Measurements from ENCODE around the gene SUPT5H. TPM values are rescaled to one million over a fixed set of nuclear protein-coding genes. Genes with fewer than 3 reads are reported as not detected.

The SUPT5H gene
- total RNA-seq, 1 experiment from 2014 or later, result 171 TPM

DNA sequence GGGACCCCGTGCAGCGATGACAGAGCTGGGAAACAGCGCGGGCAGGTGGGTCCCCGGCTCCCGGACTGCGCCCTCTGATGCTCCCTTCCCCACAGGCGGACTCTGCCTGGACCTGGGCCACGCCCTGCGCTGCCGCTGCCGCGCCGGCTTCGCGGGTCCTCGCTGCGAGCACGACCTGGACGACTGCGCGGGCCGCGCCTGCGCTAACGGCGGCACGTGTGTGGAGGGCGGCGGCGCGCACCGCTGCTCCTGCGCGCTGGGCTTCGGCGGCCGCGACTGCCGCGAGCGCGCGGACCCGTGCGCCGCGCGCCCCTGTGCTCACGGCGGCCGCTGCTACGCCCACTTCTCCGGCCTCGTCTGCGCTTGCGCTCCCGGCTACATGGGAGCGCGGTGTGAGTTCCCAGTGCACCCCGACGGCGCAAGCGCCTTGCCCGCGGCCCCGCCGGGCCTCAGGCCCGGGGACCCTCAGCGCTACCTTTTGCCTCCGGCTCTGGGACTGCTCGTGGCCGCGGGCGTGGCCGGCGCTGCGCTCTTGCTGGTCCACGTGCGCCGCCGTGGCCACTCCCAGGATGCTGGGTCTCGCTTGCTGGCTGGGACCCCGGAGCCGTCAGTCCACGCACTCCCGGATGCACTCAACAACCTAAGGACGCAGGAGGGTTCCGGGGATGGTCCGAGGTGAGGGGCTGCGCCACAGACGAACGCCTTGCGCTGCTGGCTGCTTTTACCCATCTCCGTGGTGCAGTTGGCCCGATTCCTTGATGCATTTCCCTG lies 61.7 kb downstream of the SUPT5H start:
- no peak overlapping the region for H3K27ac Mint-ChIP-seq (ENCODE audit: unreplicated experiment)
- no peaks in the 10 kb centered on the region for H3K36me3 ChIP-seq (ENCODE audit: control insufficient read depth, insufficient read depth, low read length)
- H3K4me3 Mint-ChIP-seq (ENCODE audit: unreplicated experiment), result peak overlapping the region; percentile 70
- H3K27me3 Mint-ChIP-seq (ENCODE audit: insufficient read depth, unreplicated experiment), result peaks cover 15% of the 10 kb centered on the region
- intact Hi-C loops (cut with micrococcal nuclease; ENCODE audit: unreplicated experiment), result no loop called here
- H3K4me3 ChIP-seq (ENCODE audit: low read depth, low read length), result peak overlapping the region; percentile 54
- peak; percentile 72 to 81 for DNase-seq
- H3K4me1 Mint-ChIP-seq (ENCODE audit: low read depth, unreplicated experiment), result no peaks in the 10 kb centered on the region
- H3K9me3 Mint-ChIP-seq (ENCODE audit: unreplicated experiment), result no peaks in the 10 kb centered on the region
- H3K4me1 ChIP-seq, result peaks cover 11% of the 10 kb centered on the region
- BruUV-seq (replicated peaks), result no TSS peak
- ChIA-PET CTCF (interaction anchor here (1.1 to 1.8 kb wide), 2 partner anchors 9 to 10 kb away, joined by 5 to 11 read pairs; no protein-coding TSS in a partner anchor), POLR2A (no interaction called here)
- no peaks in the 10 kb centered on the region for H3K27me3 ChIP-seq (replicated peaks; ENCODE audit: control insufficient read depth, insufficient read depth, low read length)
- TF ChIP-seq, protein P1, sequence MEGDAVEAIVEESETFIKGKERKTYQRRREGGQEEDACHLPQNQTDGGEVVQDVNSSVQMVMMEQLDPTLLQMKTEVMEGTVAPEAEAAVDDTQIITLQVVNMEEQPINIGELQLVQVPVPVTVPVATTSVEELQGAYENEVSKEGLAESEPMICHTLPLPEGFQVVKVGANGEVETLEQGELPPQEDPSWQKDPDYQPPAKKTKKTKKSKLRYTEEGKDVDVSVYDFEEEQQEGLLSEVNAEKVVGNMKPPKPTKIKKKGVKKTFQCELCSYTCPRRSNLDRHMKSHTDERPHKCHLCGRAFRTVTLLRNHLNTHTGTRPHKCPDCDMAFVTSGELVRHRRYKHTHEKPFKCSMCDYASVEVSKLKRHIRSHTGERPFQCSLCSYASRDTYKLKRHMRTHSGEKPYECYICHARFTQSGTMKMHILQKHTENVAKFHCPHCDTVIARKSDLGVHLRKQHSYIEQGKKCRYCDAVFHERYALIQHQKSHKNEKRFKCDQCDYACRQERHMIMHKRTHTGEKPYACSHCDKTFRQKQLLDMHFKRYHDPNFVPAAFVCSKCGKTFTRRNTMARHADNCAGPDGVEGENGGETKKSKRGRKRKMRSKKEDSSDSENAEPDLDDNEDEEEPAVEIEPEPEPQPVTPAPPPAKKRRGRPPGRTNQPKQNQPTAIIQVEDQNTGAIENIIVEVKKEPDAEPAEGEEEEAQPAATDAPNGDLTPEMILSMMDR (IDR thresholded peaks at IDR 0.05; ENCODE audit: insufficient read depth in 1 of 2, low read depth in 1 of 2, low read length in 1 of 2, severe bottlenecking in 1 of 2, unreplicated experiment in 1 of 2), result no peak
- H3K9me3 ChIP-seq, result no peaks in the 10 kb centered on the region
- peaks cover 5% of the 10 kb centered on the region for H3K36me3 Mint-ChIP-seq (ENCODE audit: insufficient read depth, unreplicated experiment)

DNA sequence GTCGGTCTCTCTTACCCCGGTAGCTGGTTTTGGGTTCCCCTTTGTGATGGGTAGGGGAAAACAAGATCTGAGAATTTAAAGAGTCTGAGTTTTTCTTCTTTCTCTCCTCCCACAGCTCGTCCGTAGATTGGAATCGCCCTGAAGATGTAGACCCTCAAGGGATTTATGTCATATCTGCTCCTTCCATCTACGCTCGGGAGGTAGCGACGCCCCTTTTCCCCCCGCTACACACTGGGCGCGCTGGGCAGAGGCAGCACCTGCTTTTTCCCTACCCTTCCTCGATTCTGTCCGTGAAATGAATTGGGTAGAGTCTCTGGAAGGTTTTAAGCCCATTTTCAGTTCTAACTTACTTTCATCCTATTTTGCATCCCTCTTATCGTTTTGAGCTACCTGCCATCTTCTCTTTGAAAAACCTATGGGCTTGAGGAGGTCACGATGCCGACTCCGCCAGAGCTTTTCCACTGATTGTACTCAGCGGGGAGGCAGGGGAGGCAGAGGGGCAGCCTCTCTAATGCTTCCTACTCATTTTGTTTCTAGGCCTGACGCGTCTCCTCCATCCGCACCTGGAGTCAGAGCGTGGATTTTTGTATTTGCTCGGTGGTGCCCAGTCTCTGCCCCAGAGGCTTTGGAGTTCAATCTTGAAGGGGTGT lies 62.5 kb downstream of the SUPT5H start:
- Mint-ChIP-seq H3K4me1 (ENCODE audit: low read depth, unreplicated experiment) (no peaks in the 10 kb centered on the region), H3K27ac (ENCODE audit: unreplicated experiment) (no peak overlapping the region), H3K36me3 (ENCODE audit: insufficient read depth, unreplicated experiment) (peaks cover 5% of the 10 kb centered on the region), H3K9me3 (ENCODE audit: unreplicated experiment) (no peaks in the 10 kb centered on the region), H3K4me3 (ENCODE audit: unreplicated experiment) (peak overlapping the region; percentile 70), H3K27me3 (ENCODE audit: insufficient read depth, unreplicated experiment) (peaks cover 15% of the 10 kb centered on the region)
- CTCF ChIA-PET, result interaction anchor here (1.8 kb wide), 1 partner anchor 10 kb away, joined by 11 read pairs; no protein-coding TSS in a partner anchor
- intact Hi-C loops (cut with micrococcal nuclease; ENCODE audit: unreplicated experiment), result no loop called here
- Histone ChIP-seq H3K36me3 (ENCODE audit: control insufficient read depth, insufficient read depth, low read length) (no peaks in the 10 kb centered on the region), H3K9me3 (no peaks in the 10 kb centered on the region), H3K4me1 (0 out of 2 replicates have a peak, but pooled peaks cover 5% of the 10 kb centered on the region), H3K4me3 (ENCODE audit: low read depth, low read length) (peak overlapping the region; percentile 54), H3K27me3 (replicated peaks; ENCODE audit: control insufficient read depth, insufficient read depth, low read length) (no peaks in the 10 kb centered on the region)
- TF ChIP-seq, protein P1 (IDR thresholded peaks at IDR 0.05; ENCODE audit: insufficient read depth in 1 of 2, low read depth in 1 of 2, low read length in 1 of 2, severe bottlenecking in 1 of 2, unreplicated experiment in 1 of 2), result no peak
- POLR2A ChIA-PET, result no interaction called here
- DNase-seq, result no peak
- no TSS peak for BruUV-seq (replicated peaks)

DNA sequence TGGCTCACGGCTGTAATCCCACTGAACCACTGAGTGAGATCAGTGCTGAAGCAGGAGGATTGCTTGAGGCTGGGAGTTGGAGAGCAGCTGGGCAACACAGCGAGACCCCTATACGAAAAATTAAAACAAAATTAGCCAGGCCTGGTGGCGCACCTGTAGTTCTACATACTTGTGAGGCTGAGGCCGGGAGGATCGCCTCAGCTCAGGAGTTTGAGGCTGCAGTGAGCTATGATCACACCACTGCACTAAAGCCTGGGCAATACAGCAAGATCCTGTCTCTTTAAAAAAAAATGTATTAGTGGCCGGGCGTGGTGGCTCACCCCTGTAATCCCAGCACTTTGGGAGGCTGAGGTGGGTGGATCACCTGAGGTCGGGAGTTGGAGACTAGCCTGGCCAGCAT lies 63.2 kb downstream of the SUPT5H start:
- Mint-ChIP-seq H3K4me3 (ENCODE audit: unreplicated experiment) (no peak overlapping the region), H3K9me3 (ENCODE audit: unreplicated experiment) (no peaks in the 10 kb centered on the region), H3K27ac (ENCODE audit: unreplicated experiment) (no peak overlapping the region), H3K27me3 (ENCODE audit: insufficient read depth, unreplicated experiment) (peaks cover 14% of the 10 kb centered on the region), H3K36me3 (ENCODE audit: insufficient read depth, unreplicated experiment) (peaks cover 5% of the 10 kb centered on the region), H3K4me1 (ENCODE audit: low read depth, unreplicated experiment) (no peaks in the 10 kb centered on the region)
- H3K9me3 ChIP-seq, result no peaks in the 10 kb centered on the region
- no peaks in the 10 kb centered on the region for H3K36me3 ChIP-seq (ENCODE audit: control insufficient read depth, insufficient read depth, low read length)
- intact Hi-C loops (cut with micrococcal nuclease; ENCODE audit: unreplicated experiment), result no loop called here
- no peaks in the 10 kb centered on the region for H3K4me1 ChIP-seq
- TF ChIP-seq, protein P1 (IDR thresholded peaks at IDR 0.05; ENCODE audit: insufficient read depth in 1 of 2, low read depth in 1 of 2, low read length in 1 of 2, severe bottlenecking in 1 of 2, unreplicated experiment in 1 of 2), result no peak
- DNase-seq, result no peak
- ChIA-PET POLR2A (no interaction called here), CTCF (interaction anchor here (1.8 kb wide), 1 partner anchor 11 kb away, joined by 11 read pairs; no protein-coding TSS in a partner anchor)
- H3K4me3 ChIP-seq (ENCODE audit: low read depth, low read length), result no peak overlapping the region
- H3K27me3 ChIP-seq (replicated peaks; ENCODE audit: control insufficient read depth, insufficient read depth, low read length), result no peaks in the 10 kb centered on the region
- BruUV-seq (replicated peaks), result no TSS peak

Data from Caco-2 (cell line).